Gastroesophageal sphincter (tissue), 3 donors: ENCODE data around the gene STARD8.

Source experiments
- EP300 ChIP-seq: sonication (generic); formaldehyde crosslinking; IDR thresholded peaks from one replicate; pipeline ENCODE4 v1.6.1; 2017; ENCODE audit warnings: antibody characterized with exemption, mild to moderate bottlenecking
- POLR2A ChIP-seq, 2 donors: fragments of 450-650 bp; IDR thresholded peaks; one replicate each; pipeline ENCODE4 v1.6.1; 2017; ENCODE audit warnings: antibody characterized with exemption in 2 of 2, mild to moderate bottlenecking in 2 of 2, moderate library complexity in 1 of 2
- TF ChIP-seq, protein P1 (sequence below), 4 experiments: fragments of 200-600 bp in 2 of 4; fragments of 450-650 bp in 2 of 4; sonication (generic) in 1 of 4; IDR thresholded peaks; one replicate each; pipeline ENCODE4 v1.5.1; 2017 to 2019; ENCODE audit warnings: antibody characterized with exemption in 4 of 4, mild to moderate bottlenecking in 2 of 4, moderate library complexity in 2 of 4

DNA sequence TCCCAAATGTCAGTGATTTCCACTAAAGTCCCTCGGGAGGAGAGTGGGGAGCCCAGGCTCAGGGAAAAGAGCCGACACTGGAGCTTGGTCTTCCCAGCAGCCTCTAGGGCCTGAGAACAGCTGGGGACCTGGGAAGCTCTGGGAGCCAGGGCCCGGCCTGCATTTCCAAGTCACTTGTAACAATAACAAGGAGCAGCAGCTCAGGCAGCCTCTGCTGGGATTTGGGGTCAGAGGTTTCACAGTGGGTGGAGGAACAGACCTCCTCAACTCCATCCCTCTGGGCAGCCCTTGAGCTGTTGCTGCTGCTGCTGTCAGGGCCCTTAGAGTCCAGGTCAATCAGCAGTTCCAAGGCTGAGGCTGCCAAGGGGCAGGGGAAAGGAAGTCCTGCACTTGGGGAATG, 11.1 kb downstream of the STARD8 start:
- TF ChIP-seq POLR2A (IDR thresholded peaks at IDR 0.05) (no peak), EP300 (no peak)
- TF ChIP-seq, protein P1, sequence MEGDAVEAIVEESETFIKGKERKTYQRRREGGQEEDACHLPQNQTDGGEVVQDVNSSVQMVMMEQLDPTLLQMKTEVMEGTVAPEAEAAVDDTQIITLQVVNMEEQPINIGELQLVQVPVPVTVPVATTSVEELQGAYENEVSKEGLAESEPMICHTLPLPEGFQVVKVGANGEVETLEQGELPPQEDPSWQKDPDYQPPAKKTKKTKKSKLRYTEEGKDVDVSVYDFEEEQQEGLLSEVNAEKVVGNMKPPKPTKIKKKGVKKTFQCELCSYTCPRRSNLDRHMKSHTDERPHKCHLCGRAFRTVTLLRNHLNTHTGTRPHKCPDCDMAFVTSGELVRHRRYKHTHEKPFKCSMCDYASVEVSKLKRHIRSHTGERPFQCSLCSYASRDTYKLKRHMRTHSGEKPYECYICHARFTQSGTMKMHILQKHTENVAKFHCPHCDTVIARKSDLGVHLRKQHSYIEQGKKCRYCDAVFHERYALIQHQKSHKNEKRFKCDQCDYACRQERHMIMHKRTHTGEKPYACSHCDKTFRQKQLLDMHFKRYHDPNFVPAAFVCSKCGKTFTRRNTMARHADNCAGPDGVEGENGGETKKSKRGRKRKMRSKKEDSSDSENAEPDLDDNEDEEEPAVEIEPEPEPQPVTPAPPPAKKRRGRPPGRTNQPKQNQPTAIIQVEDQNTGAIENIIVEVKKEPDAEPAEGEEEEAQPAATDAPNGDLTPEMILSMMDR (IDR thresholded peaks at IDR 0.05) = no peak
